Forelimb muscle (tissue), 1 donor: ENCODE results near the gene CDCA7. TPM values are rescaled to one million over a fixed set of nuclear protein-coding genes. Genes with fewer than 3 reads are reported as not detected.
"Not testable (repeated sequence)": the region's sequence is repeated elsewhere in the genome, so short reads cannot be mapped to it uniquely, and the experiment has no call there.

Experiments
- DNase-seq: peaks from one replicate; pipeline ENCODE4 v3.0.0-alpha.2; 2013; ENCODE audit warnings: low read depth
- polyA plus RNA-seq: library from polyadenylated mRNA; unstranded; fragments of 120-200 nt; gene quantifications from one replicate; pipeline ENCODE4 v1.2.1, GENCODE V29; 2013; ENCODE audit not compliant: insufficient read length

Gene CDCA7
- 12.1 TPM for polyA plus RNA-seq

DNA sequence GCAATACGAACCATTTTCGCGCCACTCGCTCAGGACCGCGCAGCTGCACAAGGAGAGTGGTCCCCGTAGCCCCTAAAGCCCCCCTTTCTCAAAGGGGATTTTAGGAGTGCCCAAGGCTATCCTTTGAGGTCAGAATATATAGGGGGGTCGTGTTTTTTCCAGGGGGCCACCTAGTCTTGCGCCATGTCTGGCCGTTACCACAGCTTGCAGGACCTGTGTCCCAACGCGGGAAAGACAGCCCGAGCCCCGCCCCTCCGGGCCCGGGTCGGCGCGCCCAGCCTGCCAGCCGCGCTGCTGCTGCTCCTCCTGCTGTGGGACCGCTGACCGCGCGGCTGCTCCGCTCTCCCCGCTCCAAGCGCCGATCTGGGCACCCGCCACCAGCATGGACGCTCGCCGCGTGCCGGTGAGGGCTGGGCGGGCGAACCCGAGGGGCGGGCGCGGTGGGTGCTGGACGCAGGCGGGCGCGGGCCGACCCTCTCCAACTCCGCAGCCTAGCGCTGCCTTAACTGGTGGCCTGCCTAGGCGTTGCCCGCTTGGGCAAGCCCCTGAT, at the start of gene CDCA7:
CDCA7 (plus strand) TSS at position 291 of the 550 bp plus-strand sequence; CDS start at position 383, 92 bp downstream.
- no peak for DNase-seq

DNA sequence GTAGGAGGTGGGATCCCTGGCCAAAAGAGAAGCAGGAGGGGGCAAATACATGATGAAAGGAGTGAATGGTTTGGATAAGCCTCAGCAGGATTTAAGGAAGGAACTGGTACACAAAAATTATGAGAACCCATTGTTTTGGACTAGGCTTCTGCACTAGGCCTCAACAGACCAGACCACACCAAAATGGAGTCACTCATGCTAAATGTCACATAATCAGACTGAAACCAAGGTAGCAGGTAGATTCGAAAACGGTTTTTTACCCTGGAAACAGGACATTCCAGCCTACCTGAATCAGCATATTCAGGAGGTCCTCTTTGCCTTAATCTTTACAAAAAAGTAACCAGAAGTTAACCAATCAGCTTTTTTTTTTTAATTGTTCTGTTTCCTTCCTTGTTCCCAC, 49.4 kb upstream of the CDCA7 start:
- no peak for DNase-seq

DNA sequence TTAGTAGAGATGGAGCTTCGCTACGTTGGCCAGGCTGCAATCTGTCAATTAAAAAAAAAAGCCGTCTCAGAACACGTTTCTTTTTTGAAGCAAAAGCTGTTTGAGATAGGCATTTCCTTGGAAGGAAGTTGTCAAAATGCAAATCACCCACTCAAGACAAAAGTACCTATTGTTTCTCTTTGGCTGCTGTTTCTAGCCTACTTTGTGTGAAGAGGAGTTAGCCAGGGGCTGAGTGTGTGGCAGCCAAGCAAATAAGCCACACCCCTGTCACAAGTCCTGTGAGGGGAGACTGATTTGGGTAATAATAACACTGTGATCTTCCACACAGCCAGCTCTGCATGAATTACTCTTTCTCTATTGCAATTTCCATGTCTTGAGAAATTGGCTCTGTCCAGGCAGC, 47.4 kb upstream of the CDCA7 start:
- no peak for DNase-seq

DNA sequence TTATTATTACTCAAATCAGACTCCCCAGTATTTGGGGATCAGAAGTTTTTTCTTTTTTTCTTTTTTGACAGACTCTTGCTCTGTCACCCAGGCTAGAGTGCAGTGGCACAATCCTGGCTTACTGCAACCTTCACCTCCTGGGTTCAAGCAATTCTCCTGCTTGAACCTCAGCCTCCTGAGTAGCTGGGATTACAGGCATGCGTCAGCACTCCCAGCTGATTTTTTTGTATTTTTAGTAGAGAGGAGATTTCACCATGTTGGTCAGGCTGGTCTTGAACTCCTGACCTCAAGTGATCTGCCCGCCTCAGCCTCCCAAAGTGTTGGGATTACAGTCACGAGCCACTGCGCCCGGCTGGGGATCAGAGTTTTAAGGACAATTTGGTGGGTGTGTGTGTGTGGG, 45.3 kb upstream of the CDCA7 start:
- DNase-seq = not testable (repeated sequence)

DNA sequence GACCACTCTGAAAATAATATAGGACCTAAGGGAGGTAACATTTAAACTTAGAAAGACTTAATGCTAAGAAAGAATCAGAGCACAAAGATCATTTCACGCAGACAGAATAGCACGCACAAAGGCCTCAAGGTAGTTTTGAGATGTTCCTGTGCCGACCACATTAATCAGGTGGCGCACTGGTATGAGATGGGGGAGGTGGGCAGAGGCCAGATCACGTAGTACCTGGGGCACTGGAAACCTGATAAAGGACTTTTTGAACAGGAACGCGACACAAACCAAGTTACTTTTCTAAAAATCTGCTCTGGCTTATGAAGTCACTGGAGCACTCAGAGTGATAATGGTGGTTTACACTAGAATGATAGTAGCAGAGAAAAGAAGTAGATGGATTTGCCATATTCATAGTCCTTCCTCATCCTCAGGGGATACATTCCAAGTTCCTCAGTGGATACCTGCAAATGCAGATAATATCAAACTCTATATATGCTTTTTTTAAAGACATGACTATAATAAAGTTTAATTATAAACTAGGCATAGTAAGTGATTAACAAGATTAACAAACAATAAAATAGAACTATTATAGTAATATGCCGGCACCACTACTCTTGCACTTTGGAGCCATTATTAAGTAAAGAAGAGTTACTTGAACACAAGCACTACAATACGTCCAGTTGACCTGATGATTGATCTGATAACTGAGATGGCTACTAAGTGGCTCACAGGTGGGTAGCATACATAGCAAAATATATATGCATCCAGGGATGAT, 42.6 kb upstream of the CDCA7 start:
- no peak for DNase-seq

DNA sequence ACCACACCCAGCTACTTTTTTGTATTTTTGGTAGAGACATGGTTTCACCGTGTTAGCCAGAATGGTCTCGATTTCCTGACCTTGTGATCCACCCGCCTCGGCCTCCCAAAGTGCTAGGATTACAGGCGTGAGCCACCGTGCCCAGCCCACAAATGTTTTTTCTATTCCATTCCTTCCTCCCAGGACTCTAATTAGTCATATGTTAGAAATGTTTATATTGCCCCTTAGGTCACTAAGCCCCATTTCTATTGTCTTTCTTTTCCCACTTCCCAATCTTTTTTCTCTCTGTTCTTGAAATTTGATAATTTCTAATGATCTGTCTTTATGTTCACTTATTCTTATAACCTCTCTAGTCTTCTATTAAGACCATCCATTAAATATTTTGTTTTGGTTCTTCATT, 31.3 kb upstream of the CDCA7 start:
- DNase-seq = no peak

DNA sequence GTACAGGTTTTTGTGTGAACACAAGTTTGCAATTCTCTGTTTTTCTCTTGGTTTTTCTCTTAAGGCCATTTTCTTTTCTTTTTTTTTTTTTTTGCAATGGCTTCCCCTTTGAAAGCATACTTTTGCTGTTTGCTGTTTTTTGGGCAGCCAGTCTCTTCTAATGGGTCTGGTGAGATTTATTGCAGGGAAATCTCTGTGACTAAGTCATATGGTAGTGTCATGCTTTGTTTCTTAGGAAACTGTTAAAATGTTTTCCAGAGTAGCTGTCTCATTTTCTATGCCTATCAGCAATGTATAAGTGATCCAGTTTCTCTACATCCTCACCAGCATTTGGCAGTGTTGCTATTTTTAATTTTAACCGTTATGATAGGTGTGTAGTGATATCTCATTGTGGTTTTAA, 27.9 kb upstream of the CDCA7 start:
- DNase-seq = no peak

DNA sequence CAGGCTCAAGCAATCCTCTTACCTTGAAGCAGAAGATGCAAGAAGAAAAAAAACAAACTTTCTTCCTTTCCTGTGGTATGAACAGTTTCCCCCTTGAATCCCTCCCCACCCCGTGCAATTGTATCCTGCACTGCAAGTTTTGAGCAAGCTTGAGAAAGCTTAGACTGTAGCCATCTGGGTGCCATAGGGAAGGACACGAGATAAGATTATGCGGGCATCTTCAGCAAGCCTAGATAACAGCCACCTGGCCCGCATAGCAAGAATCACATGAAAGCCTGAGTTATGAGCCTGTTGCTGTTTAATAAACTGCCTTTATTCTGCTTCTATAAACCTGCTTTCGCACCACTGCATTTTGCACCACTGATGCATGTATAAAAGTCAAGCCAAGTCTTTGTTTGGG, 27.3 kb upstream of the CDCA7 start:
- DNase-seq = no peak

DNA sequence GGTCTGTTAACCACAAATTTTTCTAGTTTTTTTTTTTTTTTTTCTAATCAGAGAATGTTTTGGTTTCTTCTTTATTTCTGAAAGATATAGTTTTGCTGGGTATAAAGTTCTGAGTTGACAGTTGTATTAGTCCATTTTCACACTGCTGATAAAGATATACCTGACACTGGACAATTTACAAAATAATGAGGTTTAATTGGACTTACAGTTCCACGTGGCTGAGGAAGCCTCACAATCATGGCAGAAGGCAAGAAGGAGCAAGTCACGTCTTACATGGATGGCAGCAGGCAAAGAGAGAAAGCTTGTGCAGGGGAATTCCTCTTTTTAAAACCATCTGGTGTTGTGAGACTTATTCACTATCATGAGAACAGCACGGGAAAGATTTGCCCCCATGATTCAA, 21.7 kb upstream of the CDCA7 start:
- not testable (repeated sequence) for DNase-seq

DNA sequence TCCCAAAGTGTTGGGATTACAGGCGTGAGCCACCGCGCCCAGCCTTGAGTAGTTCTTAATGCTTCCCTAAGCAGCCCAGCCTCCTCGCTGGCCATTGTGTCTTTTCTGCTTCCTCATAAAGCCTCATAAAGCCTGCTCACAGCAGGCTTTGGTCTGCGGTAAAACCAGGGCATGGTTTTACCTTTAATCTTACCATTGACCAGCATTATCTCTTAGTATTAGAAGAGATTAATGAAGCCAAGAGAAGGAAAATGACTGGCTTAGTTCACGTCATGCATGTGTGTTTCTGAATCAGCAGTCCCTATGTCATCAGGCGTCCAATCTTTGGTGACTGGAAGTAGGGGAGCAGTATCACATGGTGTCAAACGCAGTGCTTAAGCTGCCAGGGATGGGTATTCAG, 14.9 kb upstream of the CDCA7 start:
- DNase-seq = no peak

DNA sequence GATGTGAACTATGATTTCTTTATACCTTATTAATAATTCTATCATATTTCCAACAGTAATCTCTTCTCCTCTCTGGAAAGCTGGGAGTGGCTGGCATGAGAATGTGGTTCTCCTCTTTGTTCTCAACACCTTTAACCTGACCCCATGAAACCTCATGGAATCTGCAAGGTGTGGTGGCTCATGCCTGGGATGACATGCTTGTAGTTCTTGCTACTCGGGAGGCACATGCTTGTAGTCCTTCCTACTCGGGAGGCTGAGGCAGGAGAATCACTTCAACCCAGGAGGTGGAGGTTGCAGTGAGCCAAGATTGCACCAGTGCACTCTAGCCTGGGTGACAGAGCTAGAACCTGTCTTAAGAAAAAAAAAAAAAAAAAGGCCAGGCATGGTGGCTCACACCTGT, 10.8 kb upstream of the CDCA7 start:
- no peak for DNase-seq

DNA sequence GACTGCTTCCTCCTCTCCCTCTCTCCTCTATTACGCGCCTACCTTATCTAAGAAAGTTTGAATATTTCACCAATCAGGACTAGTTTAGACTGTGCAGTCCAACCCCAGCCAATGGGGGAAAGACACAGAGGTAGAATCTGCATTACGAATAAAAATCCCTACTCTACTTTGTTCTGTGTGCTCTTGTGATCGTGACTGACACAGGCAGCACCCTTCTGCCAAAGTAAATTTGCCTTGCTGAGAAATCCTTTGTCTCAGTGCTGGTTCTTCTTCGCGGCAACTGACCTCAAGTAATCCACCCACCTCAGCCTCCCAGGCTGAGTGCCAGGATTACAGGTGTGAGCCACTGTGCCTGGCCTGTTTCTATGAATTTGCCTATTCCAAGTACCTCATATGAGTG, 8.6 kb upstream of the CDCA7 start:
- no peak for DNase-seq

DNA sequence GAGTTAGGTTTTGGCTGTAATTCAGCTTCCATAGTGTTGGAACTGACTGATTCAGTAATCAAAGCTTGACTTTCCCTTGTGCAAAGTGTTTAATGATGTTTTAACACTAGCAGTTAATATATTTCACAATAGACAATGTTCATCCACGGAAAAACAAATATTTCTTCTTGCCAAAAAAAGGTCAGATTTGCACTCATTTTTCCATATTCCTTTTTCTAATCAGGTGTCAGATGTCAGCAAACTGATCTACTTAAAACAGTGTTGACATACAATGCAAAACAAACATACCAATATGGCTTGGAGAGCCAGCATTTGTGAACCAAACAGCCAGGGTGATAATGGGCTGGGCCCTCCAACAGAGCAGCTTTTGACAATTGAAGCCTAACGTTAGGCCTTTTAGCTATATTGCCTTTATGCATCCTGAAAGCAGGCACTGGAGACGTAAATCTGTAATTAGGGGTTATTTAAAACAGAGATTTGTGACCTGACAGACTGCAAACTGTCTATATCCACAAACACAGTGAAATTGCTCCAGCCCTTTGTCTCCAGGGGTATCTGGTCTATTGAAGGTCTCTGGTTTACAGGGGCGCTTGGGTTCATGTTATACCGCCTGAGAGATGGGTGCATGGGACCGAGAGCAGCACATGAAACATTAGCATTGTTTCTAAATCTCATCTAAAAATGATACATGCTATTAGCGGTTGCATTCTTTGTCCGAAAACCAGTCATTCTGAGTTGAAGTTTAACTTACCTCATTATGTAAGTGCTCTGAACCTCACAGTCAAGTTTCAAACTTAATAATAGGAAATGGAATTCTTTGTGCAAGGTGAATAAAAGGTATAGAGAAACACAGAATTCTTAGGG, 7.1 kb upstream of the CDCA7 start:
- no peak for DNase-seq

DNA sequence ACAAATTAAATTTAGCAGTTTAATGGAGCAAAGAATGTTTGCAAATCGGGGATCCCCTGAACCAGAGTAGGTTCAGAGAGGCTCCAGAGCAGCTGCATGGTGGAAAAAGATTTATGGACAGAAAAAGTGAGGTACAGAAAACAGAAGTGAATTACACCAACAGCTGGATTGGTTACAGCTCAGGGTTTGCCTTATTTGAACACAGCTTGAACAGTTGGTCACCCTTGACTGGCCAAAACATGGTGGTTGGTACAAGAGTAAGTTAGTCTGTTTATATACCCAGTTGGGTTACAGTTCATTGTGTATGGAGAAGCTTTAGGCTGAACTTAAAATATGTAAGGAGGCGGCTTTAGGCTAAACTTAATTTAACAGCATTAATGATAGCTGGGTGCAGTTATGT, 5.4 kb upstream of the CDCA7 start:
- DNase-seq = no peak

DNA sequence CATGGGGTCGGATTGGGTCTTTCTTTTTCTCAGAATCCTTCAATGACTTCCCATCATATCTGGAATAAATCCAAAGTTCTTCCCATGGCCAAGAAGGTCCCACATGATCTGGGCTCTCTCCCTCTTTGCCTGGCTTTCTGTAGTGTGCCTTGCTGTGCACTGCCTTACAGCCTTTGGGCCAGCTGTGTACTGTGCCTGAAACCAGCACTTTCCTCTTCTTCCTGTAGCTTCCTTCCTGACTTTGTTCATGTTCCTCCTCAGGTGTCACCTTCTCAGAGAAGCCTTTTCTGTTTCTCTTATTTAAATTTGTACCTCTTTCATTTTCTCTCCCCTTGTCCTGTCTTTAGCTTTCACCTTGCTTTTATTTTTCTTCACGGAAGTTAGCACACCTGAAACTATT, 4.3 kb upstream of the CDCA7 start:
- no peak for DNase-seq

DNA sequence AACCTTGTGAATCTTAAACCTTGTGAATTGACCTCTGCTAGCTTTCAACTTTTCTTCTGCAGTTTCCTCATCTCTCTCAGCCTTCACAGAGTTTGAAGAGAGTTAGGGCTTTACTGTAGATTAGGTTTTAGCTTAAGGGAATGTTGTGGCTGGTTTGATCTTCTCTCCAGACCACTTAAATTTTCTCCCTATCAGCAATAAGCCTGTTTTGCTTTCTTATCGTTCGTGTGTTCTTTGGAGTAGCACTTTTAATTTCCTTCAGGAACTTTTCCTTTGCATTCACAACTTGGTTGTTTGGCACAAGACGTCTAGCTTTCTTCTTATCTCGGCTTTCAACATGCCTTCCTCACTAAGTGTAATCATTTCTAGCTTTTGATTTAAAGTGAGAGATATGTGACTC, 2.8 kb upstream of the CDCA7 start:
- DNase-seq = no peak

DNA sequence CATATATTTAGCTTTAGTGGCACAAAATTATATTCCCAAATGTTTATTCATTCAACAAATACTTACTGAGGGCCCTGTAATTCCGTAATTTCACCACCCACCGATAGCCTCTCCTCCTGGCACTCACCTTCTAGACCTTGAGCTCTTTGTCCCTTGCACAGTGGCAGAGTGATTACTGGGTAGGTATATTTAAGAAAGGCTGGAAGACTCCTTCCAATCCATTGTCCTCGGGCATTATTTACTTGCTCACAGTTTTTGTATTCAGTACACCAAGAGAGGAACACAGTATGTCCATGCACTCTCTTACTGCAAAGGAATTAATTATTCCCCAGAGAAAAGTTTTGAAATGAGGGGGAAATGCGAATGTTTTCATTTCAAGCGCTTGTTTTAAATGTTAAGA, 1.1 kb upstream of the CDCA7 start:
- no peak for DNase-seq

DNA sequence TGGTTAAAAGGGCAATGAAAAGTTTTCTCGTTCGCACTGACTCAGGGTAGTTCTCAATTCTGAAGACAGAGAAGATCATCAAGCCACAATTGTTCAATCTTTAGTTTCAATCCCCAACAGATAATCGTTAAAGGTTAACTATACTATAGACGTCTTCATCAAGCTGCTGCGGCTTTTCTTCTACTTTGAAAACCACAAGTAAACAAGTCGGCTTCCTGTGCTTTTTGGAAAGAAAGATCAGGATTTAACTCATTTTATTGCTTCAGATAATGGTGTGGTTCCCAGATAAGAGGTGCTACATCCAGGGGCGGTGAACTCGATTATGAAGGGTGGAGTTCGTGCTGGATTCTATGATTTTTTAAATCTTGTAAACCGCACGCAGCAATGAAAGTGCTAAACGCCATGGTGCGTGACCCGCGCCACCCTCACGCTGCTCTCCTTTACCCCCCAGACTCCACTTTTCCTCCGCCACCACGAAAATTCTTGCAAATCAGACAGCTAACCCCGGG, 545 bp upstream of the CDCA7 start:
- DNase-seq = no peak

DNA sequence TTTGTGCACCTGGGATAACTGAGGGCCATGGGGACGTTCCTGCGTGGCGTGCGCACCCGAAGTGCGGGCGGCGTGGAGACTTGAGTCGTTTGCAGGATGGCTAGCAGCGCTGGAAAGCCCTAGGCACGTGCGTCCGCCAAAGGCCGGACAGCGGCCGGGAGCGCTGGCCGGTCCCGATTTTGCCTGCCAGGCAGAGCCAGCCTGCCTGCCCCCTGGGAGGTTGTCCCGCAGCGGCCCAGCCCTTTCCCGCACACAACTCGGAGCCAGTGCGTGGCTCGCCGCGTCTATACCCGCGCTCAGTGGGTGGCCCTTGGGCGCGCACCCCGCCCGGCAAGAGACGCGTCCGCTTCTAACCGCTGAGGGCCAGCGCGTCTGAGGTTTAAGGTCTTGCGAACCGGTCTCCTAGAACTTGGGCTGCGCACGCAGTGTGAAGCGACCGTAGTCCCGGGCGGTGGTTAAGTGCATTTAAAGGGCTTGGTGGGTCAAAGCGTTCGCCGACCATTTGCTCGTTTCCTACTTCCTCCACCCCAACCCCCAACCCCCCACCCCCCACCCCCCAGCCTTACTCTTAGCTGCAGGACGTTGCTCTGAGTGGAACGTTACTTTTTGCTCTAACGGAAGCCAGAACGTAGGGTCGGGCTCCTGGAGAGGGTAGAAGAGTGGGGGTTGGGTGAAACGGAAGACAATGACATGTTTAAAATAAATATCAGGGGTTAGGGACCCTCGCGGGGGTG, 627 bp downstream of the CDCA7 start:
- no peak for DNase-seq

DNA sequence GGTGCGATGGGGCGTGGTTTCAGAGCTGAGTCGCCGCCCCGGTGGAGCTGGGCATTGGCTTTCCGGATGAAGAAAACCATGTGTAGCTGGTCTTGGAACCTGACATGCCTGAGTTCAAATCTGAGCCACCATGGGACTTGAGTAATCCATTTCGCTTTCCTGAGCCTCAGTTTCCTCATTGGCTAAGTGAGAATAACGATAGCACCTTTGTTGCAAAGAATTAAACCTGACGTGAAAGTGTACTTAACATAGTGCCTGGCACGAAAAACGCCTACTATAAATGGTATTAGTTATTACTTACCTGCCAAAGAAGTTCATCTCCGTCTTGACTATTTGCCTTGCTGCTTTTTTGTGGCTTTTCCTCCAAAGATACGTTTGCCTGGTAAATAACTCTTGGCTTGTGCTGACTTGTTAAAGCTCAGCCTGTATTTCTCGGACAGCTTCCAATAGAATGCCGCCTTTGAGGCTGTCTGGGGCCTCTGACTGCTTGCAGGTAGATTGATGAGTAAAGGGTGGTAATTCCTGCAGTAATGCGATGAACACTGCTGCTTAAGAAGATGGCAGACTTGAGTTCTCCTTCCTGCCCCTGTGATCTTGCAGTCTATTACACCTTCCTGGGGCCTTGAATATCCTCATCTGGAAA, 1.3 kb downstream of the CDCA7 start:
- no peak for DNase-seq

DNA sequence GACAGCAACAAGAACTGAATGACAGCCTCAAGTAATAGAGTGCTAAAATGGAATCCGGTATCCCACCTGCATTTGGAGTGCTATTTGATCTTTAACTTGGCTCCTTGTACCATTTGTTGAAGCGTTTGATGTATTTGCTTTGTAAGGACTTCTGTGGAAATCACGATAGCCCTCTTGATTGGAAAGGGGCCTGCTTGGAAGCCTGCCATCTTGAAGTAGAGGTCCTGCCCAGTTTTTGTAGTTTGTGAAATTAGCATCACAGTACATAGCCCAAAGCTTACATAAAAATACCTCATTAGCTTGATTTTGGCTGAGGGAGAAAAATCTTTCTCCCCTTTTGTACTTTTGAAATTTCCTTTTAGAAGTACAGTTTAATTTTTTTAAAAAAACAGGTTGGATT, 2.7 kb downstream of the CDCA7 start:
- no peak for DNase-seq
